Measurements from ENCODE around the gene MPV17L2.

The MPV17L2 gene

GRCh38 chr19:18219911-18220631 lies 27.1 kb downstream of the MPV17L2 start:
- no peak for DNase-seq

- no peak for DNase-seq
Measured at GRCh38 chr19:18220632-18221275, 27.7 kb downstream of the MPV17L2 start.

- DNase-seq: no peak
Measured at GRCh38 chr19:18221815-18222725, 29.1 kb downstream of the MPV17L2 start.

- DNase-seq: peak; percentile 27
Measured at GRCh38 chr19:18223860-18224524, 31.0 kb downstream of the MPV17L2 start.

GRCh38 chr19:18224525-18225354 lies 31.7 kb downstream of the MPV17L2 start:
- peak; percentile 89 for DNase-seq

- DNase-seq: no peak
Measured at GRCh38 chr19:18225355-18225701, 32.3 kb downstream of the MPV17L2 start.

- DNase-seq: no peak
Measured at GRCh38 chr19:18225702-18226468, 32.9 kb downstream of the MPV17L2 start, which contains the start of gene PDE4C. PDE4C (minus strand) TSS chr19:18226438; CDS start chr19:18226415, 23 bp downstream.

- no peak for DNase-seq
Measured at GRCh38 chr19:18226956-18227780, 34.1 kb downstream of the MPV17L2 start.

- DNase-seq: no peak
Measured at GRCh38 chr19:18227781-18228271, 34.8 kb downstream of the MPV17L2 start.

- DNase-seq: no peak
Measured at GRCh38 chr19:18229474-18229873, 36.5 kb downstream of the MPV17L2 start.

GRCh38 chr19:18229915-18230314 lies 36.9 kb downstream of the MPV17L2 start:
- no peak for DNase-seq

GRCh38 chr19:18230941-18231734 lies 38.1 kb downstream of the MPV17L2 start:
- no peak for DNase-seq

GRCh38 chr19:18231775-18232174 lies 38.8 kb downstream of the MPV17L2 start:
- no peak for DNase-seq

GRCh38 chr19:18232540-18233223 lies 39.7 kb downstream of the MPV17L2 start:
- no peak for DNase-seq

GRCh38 chr19:18233224-18233825 lies 40.3 kb downstream of the MPV17L2 start:
- peak; percentile 41 for DNase-seq

- no peak for DNase-seq
Measured at GRCh38 chr19:18234194-18234593, 41.2 kb downstream of the MPV17L2 start.

- DNase-seq: no peak
Measured at GRCh38 chr19:18239303-18239702, 46.3 kb downstream of the MPV17L2 start.

- DNase-seq: no peak
Measured at GRCh38 chr19:18245297-18245696, 52.3 kb downstream of the MPV17L2 start.
